GM12878 (cell line): ENCODE measurements around the gene GALNT11. TPM values are rescaled to one million over a fixed set of nuclear protein-coding genes. Genes with fewer than 3 reads are reported as not detected.
"Not testable (repeated sequence)": the region's sequence is repeated elsewhere in the genome, so short reads cannot be mapped to it uniquely, and the experiment has no call there.

Source experiments
- ATAC-seq: fragments of 200-7000 bp; cut with Tn5 transposase; 3 replicates; pipeline ENCODE4 v1.9.1; 2020; ENCODE audit warnings: mild to moderate bottlenecking, moderate library complexity
- BruUV-seq: library from RNA; stranded (reverse); fragments of 400-500 nt; replicated peaks from 2 replicates; lab custom pipeline; 2021; lab: Mats Ljungman, UMichigan
- CTCF ChIA-PET: fragments of 300-600 bp; sonication (Branson Sonifier 250); formaldehyde crosslinking; extraction: SDS; loops from one replicate; lab custom pipeline; 2021; ENCODE audit warnings: inconsistent platforms; lab: Yijun Ruan, JAX
- POLR2A ChIA-PET: fragments of 350-600 bp; formaldehyde crosslinking; extraction: SDS; loops from one replicate; lab custom pipeline; 2021; ENCODE audit warnings: inconsistent platforms; lab: Charles Lee
- RAD21 ChIA-PET: fragments of 300-600 bp; sonication (Branson Sonifier 250); formaldehyde crosslinking; loops from one replicate; lab custom pipeline; 2023; ENCODE audit warnings: antibody characterized with exemption; ENCODE audit not compliant: unreplicated experiment; lab: Charles Lee
- SMC1A ChIA-PET: fragments of 300-600 bp; sonication (Branson Sonifier 250); formaldehyde crosslinking; loops from one replicate; lab custom pipeline; 2023; ENCODE audit not compliant: unreplicated experiment, uncharacterized antibody; lab: Charles Lee
- DNase-seq: peaks from one replicate; pipeline ENCODE4 v3.0.0-alpha.2; 2011; ENCODE audit warnings: low read depth, low spot score
- FAIRE-seq: peaks from 3 replicates; lab custom pipeline; 2011; peaks lifted over from hg19 to GRCh38; lab: Jason Lieb, UNC
- H2AFZ ChIP-seq: 2 replicates; pipeline ENCODE4 v1.6.0; 2011; ENCODE audit warnings: low read depth, low read length, control low read depth; ENCODE audit not compliant: control insufficient read depth
- H3K27ac ChIP-seq: 2 replicates; pipeline ENCODE4 v1.5.1; 2011; ENCODE audit warnings: control low read depth; ENCODE audit not compliant: control insufficient read depth, insufficient read depth
- H3K27me3 ChIP-seq, 2 experiments: replicated peaks in 1 of 2; 2 replicates each; pipeline versions ENCODE4 v1.6.0 to v1.6.1; 2011; ENCODE audit warnings: low read length in 1 of 2; ENCODE audit not compliant: control insufficient read depth in 2 of 2, insufficient read depth in 2 of 2
- H3K36me3 ChIP-seq, 2 experiments: 2 replicates each; pipeline ENCODE4 v1.5.1; 2011; ENCODE audit warnings: low read length in 1 of 2; ENCODE audit not compliant: control insufficient read depth in 2 of 2, insufficient read depth in 2 of 2
- H3K4me1 ChIP-seq: 2 replicates; pipeline ENCODE4 v1.6.1; 2011; ENCODE audit warnings: mild to moderate bottlenecking, low read length, moderate library complexity, mixed read lengths; ENCODE audit not compliant: control insufficient read depth, insufficient read depth
- H3K4me2 ChIP-seq: 2 replicates; pipeline ENCODE4 v1.6.0; 2011; ENCODE audit warnings: control low read depth; ENCODE audit not compliant: control insufficient read depth, insufficient read depth
- H3K4me3 ChIP-seq: fragments of 200-600 bp; sonication (generic); 2 replicates; pipeline ENCODE4 v1.5.1; 2016
- H3K79me2 ChIP-seq: 2 replicates; pipeline ENCODE4 v1.6.0; 2011; ENCODE audit warnings: low read length; ENCODE audit not compliant: control insufficient read depth, insufficient read depth
- H3K9ac ChIP-seq: 2 replicates; pipeline ENCODE4 v1.8.0; 2011; ENCODE audit warnings: low read length, control low read depth, mixed read lengths; ENCODE audit not compliant: control insufficient read depth, insufficient read depth
- H3K9me3 ChIP-seq: replicated peaks from 3 replicates; pipeline ENCODE4 v1.5.1; 2011; ENCODE audit warnings: mild to moderate bottlenecking, low read length; ENCODE audit not compliant: control insufficient read depth, insufficient read depth
- H4K20me1 ChIP-seq: 2 replicates; pipeline ENCODE4 v1.6.0; 2011; ENCODE audit not compliant: control insufficient read depth, insufficient read depth
- CHD4 ChIP-seq: fragments of 200-600 bp; sonication (generic); IDR thresholded peaks from 2 replicates; pipeline ENCODE4 v1.6.1; 2016; ENCODE audit warnings: mild to moderate bottlenecking
- ETV6 ChIP-seq, 2 experiments: fragments of 450-650 bp in 1 of 2; IDR thresholded peaks in 1 of 2; conservative IDR thresholded peaks in 1 of 2; 2 replicates each; pipeline ENCODE4 v1.6.1; 2014; ENCODE audit warnings: antibody characterized with exemption in 1 of 2, borderline replicate concordance in 1 of 2, low read depth in 1 of 2, mild to moderate bottlenecking in 1 of 2, moderate library complexity in 1 of 2
- IKZF1 ChIP-seq: fragments of 450-650 bp; conservative IDR thresholded peaks from 2 replicates; pipeline ENCODE4 v1.6.1; 2017; ENCODE audit warnings: antibody characterized with exemption, mild to moderate bottlenecking
- KDM1A ChIP-seq: fragments of 200-600 bp; sonication (generic); IDR thresholded peaks from 2 replicates; pipeline ENCODE4 v1.6.1; 2016; ENCODE audit warnings: borderline replicate concordance
- MAX ChIP-seq: IDR thresholded peaks from 2 replicates; pipeline ENCODE4 v1.6.1; 2012; ENCODE audit warnings: low read depth, low read length, improper control_type of control experiment
- RUNX3 ChIP-seq: IDR thresholded peaks from 2 replicates; pipeline ENCODE4 v1.6.1; 2012; ENCODE audit warnings: low read length, inconsistent platforms
- ZSCAN29 ChIP-seq: fragments of 450-650 bp; IDR thresholded peaks from 2 replicates; pipeline ENCODE4 v1.6.1; 2017; ENCODE audit warnings: mild to moderate bottlenecking, moderate library complexity
- WGBS: methylation state at CpG from one replicate; pipeline ENCODE4 v1.1.6; 2016; ENCODE audit warnings: low lambda C conversion rate; ENCODE audit not compliant: insufficient replicate concordance, insufficient coverage; ENCODE audit errors: missing lambda C conversion rate; 5-methylcytosine and 5-hydroxymethylcytosine counted together
- in situ Hi-C: fragments of 300-500 bp; cut with MboI; formaldehyde crosslinking; loops from 9 replicates; pipeline ENCODE4 v1.14.3; 2018; ENCODE audit warnings: mixed read lengths
- intact Hi-C: fragments of 100-400 bp; cut with micrococcal nuclease; formaldehyde crosslinking; loops from one replicate; pipeline ENCODE4 v1.14.2; 2022; ENCODE audit not compliant: unreplicated experiment
- polyA plus RNA-seq, 11 experiments: library from polyadenylated mRNA; depleted of rRNA in 4 of 11; unstranded in 6 of 11; stranded (reverse) in 5 of 11; fragments of >200 nt; fragmentation: Nextera tagmentation in 4 of 11; fragmentation: Illumina TruSeq in 1 of 11; extraction: Ambion mirVana in 4 of 11; extraction: Trizol in 1 of 11; gene quantifications; 1 replicate in 1 of 11; 2 replicates in 10 of 11; pipeline versions ENCODE4 v1.2.1 to v1.2.3, GENCODE V29; 2011 to 2016; ENCODE audit warnings: inconsistent platforms in 2 of 11, missing spikeins in 2 of 11, low read depth in 1 of 11
- total RNA-seq, 4 experiments: library from RNA; depleted of rRNA in 3 of 4; stranded (reverse); fragments of >200 nt in 3 of 4; fragmentation: Illumina TruSeq in 1 of 4; extraction: Trizol in 1 of 4; gene quantifications; 2 replicates each; pipeline versions ENCODE4 v1.2.1 to v1.2.3, GENCODE V29; 2013 to 2021

Gene GALNT11
- total and polyA plus RNA-seq, 10 of the 15 experiments (the other 5 are each of a cell fraction or from before 2014, with no cell fraction given), result 2.0 to 9.5 (median 6.4) TPM

DNA sequence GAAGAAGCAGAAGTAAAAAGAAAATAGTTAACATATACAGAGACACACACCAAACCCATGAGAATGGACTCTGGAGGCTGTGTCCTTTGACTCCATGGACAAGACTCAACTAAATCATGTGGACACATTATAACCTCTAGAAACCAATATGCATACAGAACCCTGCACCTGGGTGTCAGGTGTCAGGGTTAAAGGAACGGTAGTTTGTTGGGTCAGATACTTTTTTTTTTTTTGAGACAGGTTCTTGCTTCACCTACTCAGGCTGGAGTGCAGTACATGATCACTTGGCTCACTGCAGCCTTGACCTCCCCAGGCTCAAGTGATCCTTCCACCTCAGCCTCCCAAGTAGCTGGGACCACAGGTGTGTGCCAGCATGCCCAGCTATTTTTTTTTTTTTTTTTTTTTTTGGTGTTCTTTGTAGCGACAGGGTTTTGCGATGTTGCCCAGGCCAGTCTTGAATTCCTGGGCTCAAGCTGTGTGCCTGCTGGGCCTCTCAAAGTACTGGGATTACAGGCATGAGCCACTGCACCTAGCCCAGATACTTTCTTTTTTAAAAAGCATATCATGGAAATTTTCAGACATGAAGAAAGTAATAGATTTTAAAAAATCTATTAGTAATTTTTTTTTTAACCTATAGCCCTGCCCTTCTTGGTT lies 31.3 kb downstream of the GALNT11 start:
- H3K27ac ChIP-seq, result no peak overlapping the region
- no TSS peak for BruUV-seq
- ChIA-PET RAD21 (no interaction called here), POLR2A (no interaction called here), SMC1A (no interaction called here), CTCF (interaction anchor here (0.7 kb wide), 1 partner anchor 37 kb away, joined by 4 read pairs; no protein-coding TSS in a partner anchor)
- no peaks in the 10 kb centered on the region for H3K79me2 ChIP-seq
- H3K4me1 ChIP-seq, result no peaks in the 10 kb centered on the region
- 100% methylated on average over 2 of the region's 3 CpGs for WGBS
- intact Hi-C loops (no loop called here), in situ Hi-C loops (no loop called here)
- DNase-seq (no peak), ATAC-seq (no peak), FAIRE-seq (no peak)
- H3K9ac ChIP-seq, result no peak overlapping the region
- no peak overlapping the region for H2AFZ ChIP-seq
- H3K27me3 ChIP-seq, result no peaks in the 10 kb centered on the region
- no peak overlapping the region for H3K4me2 ChIP-seq
- no peaks in the 10 kb centered on the region for H4K20me1 ChIP-seq
- TF ChIP-seq ETV6 (conservative IDR thresholded peaks at IDR 0.05 in 1 of 2, IDR thresholded peaks at IDR 0.05 in 1 of 2; ENCODE audit: borderline replicate concordance in 1 of 2, low read depth in 1 of 2) (no peak), CHD4 (no peak), KDM1A (no peak), ZSCAN29 (no peak)
- H3K36me3 ChIP-seq, result no peaks in the 10 kb centered on the region
- no peak overlapping the region for H3K4me3 ChIP-seq
- no peaks in the 10 kb centered on the region for H3K9me3 ChIP-seq

GRCh38 chr7:152059311-152059710 lies 33.8 kb downstream of the GALNT11 start:
- intact Hi-C loops, result no loop called here
- no peak overlapping the region for H2AFZ ChIP-seq
- no peak overlapping the region for H3K4me3 ChIP-seq
- ATAC-seq (no peak), DNase-seq (no peak), FAIRE-seq (no peak)
- H3K9ac ChIP-seq, result no peak overlapping the region
- no peaks in the 10 kb centered on the region for H3K4me1 ChIP-seq
- no peaks in the 10 kb centered on the region for H3K9me3 ChIP-seq
- H3K36me3 ChIP-seq, result no peaks in the 10 kb centered on the region
- in situ Hi-C loops, result no loop called here
- H3K79me2 ChIP-seq, result no peaks in the 10 kb centered on the region
- no peaks in the 10 kb centered on the region for H4K20me1 ChIP-seq
- ChIA-PET SMC1A (no interaction called here), RAD21 (no interaction called here), POLR2A (no interaction called here), CTCF (interaction anchor here (0.6 to 1.1 kb wide), 2 partner anchors 32 to 582 kb away, joined by 3 to 4 read pairs; no protein-coding TSS in a partner anchor)
- H3K4me2 ChIP-seq, result no peak overlapping the region
- WGBS, result 100% methylated on average over 1 of the region's 1 CpG
- no peaks in the 10 kb centered on the region for H3K27me3 ChIP-seq
- BruUV-seq, result no TSS peak
- TF ChIP-seq RUNX3 (no peak), CHD4 (no peak), MAX (no peak), IKZF1 (no peak)
- H3K27ac ChIP-seq, result no peak overlapping the region

GRCh38 chr7:152061086-152061485 lies 35.6 kb downstream of the GALNT11 start:
- H3K9ac ChIP-seq, H3K36me3 ChIP-seq, H3K27me3 ChIP-seq, H3K4me3 ChIP-seq, H3K27ac ChIP-seq, SMC1A ChIA-PET, in situ Hi-C loops, CTCF ChIA-PET, BruUV-seq, H3K79me2 ChIP-seq, RAD21 ChIA-PET, FAIRE-seq, intact Hi-C loops, H3K4me1 ChIP-seq, H3K4me2 ChIP-seq, POLR2A ChIA-PET, ATAC-seq, H3K9me3 ChIP-seq, H4K20me1 ChIP-seq, DNase-seq, H2AFZ ChIP-seq: not testable (repeated sequence)
- WGBS, result 94% methylated on average over 1 of the region's 2 CpGs
